HG02642 (cell line): ENCODE data around the gene SLC5A11.

ENCODE experiments used
- ATAC-seq: cut with Tn5 transposase; IDR thresholded peaks from one replicate; pipeline ENCODE4 v1.9.1; 2021; ENCODE audit warnings: mild to moderate bottlenecking; ENCODE audit not compliant: unreplicated experiment, poor library complexity

Gene SLC5A11

GRCh38 chr16:24955975-24956731 lies 110.4 kb downstream of the SLC5A11 start:
- no peak for ATAC-seq

GRCh38 chr16:24957887-24958286 lies 112.1 kb downstream of the SLC5A11 start:
- ATAC-seq = no peak
